ENCODE measurements around the gene TMEM43.

- TF ChIP-seq CTCF (IDR thresholded peaks at IDR 0.05; ENCODE audit: control extremely low read depth in 1 of 3, insufficient read depth in 1 of 3, low read depth in 1 of 3, low read length in 3 of 3) (no peak), EZH2 (IDR thresholded peaks at IDR 0.05; ENCODE audit: low read depth, low read length, severe bottlenecking) (no peak), POLR2AphosphoS5 (IDR thresholded peaks at IDR 0.05; ENCODE audit: low read depth, low read length) (no peak), USF2 (IDR thresholded peaks at IDR 0.05; ENCODE audit: low read length) (no peak), TBP (IDR thresholded peaks at IDR 0.05; ENCODE audit: low read depth, low read length) (no peak), RAD21 (IDR thresholded peaks at IDR 0.05 in 1 of 2, conservative IDR thresholded peaks at IDR 0.05 in 1 of 2; ENCODE audit: low read depth in 2 of 2, low read length in 2 of 2) (no peak), TAF1 (IDR thresholded peaks at IDR 0.05; ENCODE audit: low read depth, low read length) (no peak), CHD1 (IDR thresholded peaks at IDR 0.05; ENCODE audit: low read depth, low read length) (no peak), RFX5 (IDR thresholded peaks at IDR 0.05; ENCODE audit: borderline replicate concordance, low read depth, low read length) (no peak), EGR1 (IDR thresholded peaks at IDR 0.05; ENCODE audit: borderline replicate concordance, low read depth, low read length) (no peak), SRF (IDR thresholded peaks at IDR 0.05; ENCODE audit: low read depth, low read length) (no peak)
These were observed 58.2 kb downstream of the TMEM43 start for GRCh38 chr3:14183015-14183577.
